Astrocyte of the spinal cord (primary cell): Measurements from ENCODE around the gene CDCA7L.

ENCODE experiments used
- DNase-seq: peaks from one replicate; pipeline ENCODE4 v3.0.0; 2011; ENCODE audit warnings: low read depth, low spot score
- H3K4me3 ChIP-seq: 2 replicates; pipeline ENCODE4 v1.5.1; 2011; ENCODE audit warnings: low read depth, mild to moderate bottlenecking, low read length, moderate library complexity
- CTCF ChIP-seq: IDR thresholded peaks from 2 replicates; pipeline ENCODE4 v1.5.1; 2012; ENCODE audit warnings: low read depth, mild to moderate bottlenecking, low read length, inconsistent platforms
- in situ Hi-C: cut with HindIII; loops from 2 replicates; pipeline ENCODE4 v1.10.0; 2017; ENCODE audit warnings: low sequenced_read_pairs

Gene CDCA7L

GRCh38 chr7:21960922-21961321 is 15.2 kb upstream of the CDCA7L start:
- no peak for TF ChIP-seq CTCF
- in situ Hi-C loops, result no loop called here
- DNase-seq, result peak; percentile 85
- H3K4me3 ChIP-seq, result no peak overlapping the region

GRCh38 chr7:21959387-21959776 is 13.7 kb upstream of the CDCA7L start:
- TF ChIP-seq CTCF, result no peak
- H3K4me3 ChIP-seq, result no peak overlapping the region
- DNase-seq, result no peak
- in situ Hi-C loops, result no loop called here

- no peak overlapping the region for H3K4me3 ChIP-seq
- no peak for DNase-seq
- in situ Hi-C loops, result no loop called here
- no peak for TF ChIP-seq CTCF
Observed at GRCh38 chr7:21953781-21954180, 8.1 kb upstream of the CDCA7L start.

- no peak overlapping the region for H3K4me3 ChIP-seq
- in situ Hi-C loops, result no loop called here
- DNase-seq, result no peak
- TF ChIP-seq CTCF, result no peak
Observed at GRCh38 chr7:21948887-21949540, 3.3 kb upstream of the CDCA7L start.

GRCh38 chr7:21948364-21948763 is 2.7 kb upstream of the CDCA7L start:
- in situ Hi-C loops, result no loop called here
- no peak overlapping the region for H3K4me3 ChIP-seq
- DNase-seq, result no peak
- TF ChIP-seq CTCF, result no peak

- in situ Hi-C loops, result no loop called here
Observed at GRCh38 chr7:21947946-21948345, 2.2 kb upstream of the CDCA7L start.

More at GRCh38 chr7:21947946-21948345, 2.2 kb upstream of the CDCA7L start:
- no peak for DNase-seq
- H3K4me3 ChIP-seq, result no peak overlapping the region
- no peak for TF ChIP-seq CTCF
